GM21529 (cell line): Measurements from ENCODE around the gene HSD11B1.
A peak's percentile ranks its signal among the peaks of the same experiment; 100 is the strongest.

Experiments
- ATAC-seq: cut with Tn5 transposase; IDR thresholded peaks from one replicate; pipeline ENCODE4 v1.9.1; 2021; ENCODE audit not compliant: unreplicated experiment

HSD11B1 gene

GRCh38 chr1:209723756-209724693 is 19.4 kb downstream of the HSD11B1 start:
- peak; percentile 68 for ATAC-seq

- no peak for ATAC-seq
These were observed 22.6 kb downstream of the HSD11B1 start for GRCh38 chr1:209727286-209727685.

- no peak for ATAC-seq
These were observed 23.1 kb downstream of the HSD11B1 start for GRCh38 chr1:209727785-209728184.

- ATAC-seq: no peak
These were observed 23.8 kb downstream of the HSD11B1 start for GRCh38 chr1:209728466-209728865.

GRCh38 chr1:209729436-209729835 is 24.8 kb downstream of the HSD11B1 start:
- no peak for ATAC-seq

- ATAC-seq: no peak
These were observed 28.1 kb downstream of the HSD11B1 start for GRCh38 chr1:209732725-209733124.

- no peak for ATAC-seq
These were observed 29.0 kb downstream of the HSD11B1 start for GRCh38 chr1:209733409-209734192.

- no peak for ATAC-seq
These were observed 32.0 kb downstream of the HSD11B1 start for GRCh38 chr1:209736490-209737117.

- no peak for ATAC-seq
These were observed 32.5 kb downstream of the HSD11B1 start for GRCh38 chr1:209737118-209737505.

- ATAC-seq: no peak
These were observed 33.6 kb downstream of the HSD11B1 start for GRCh38 chr1:209738270-209738669.

- no peak for ATAC-seq
These were observed 36.5 kb downstream of the HSD11B1 start for GRCh38 chr1:209741193-209741592.

- no peak for ATAC-seq
These were observed 37.2 kb downstream of the HSD11B1 start for GRCh38 chr1:209741889-209742288.

GRCh38 chr1:209742409-209743144 is 37.9 kb downstream of the HSD11B1 start:
- no peak for ATAC-seq

- no peak for ATAC-seq
These were observed 38.5 kb downstream of the HSD11B1 start for GRCh38 chr1:209743145-209743482.

- ATAC-seq: no peak
These were observed 42.0 kb downstream of the HSD11B1 start for GRCh38 chr1:209746451-209747165.

GRCh38 chr1:209747580-209748262 is 43.1 kb downstream of the HSD11B1 start:
- peak; percentile 63 for ATAC-seq

- no peak for ATAC-seq
These were observed 44.0 kb downstream of the HSD11B1 start for GRCh38 chr1:209748620-209749019.

GRCh38 chr1:209749205-209749604 is 44.6 kb downstream of the HSD11B1 start:
- no peak for ATAC-seq

- no peak for ATAC-seq
These were observed 45.2 kb downstream of the HSD11B1 start for GRCh38 chr1:209749670-209750323.
